Sigmoid colon (tissue), 4 donors: Measurements from ENCODE around the gene JAKMIP3.

Source experiments
- CTCF ChIP-seq, 4 experiments: fragments of 450-650 bp in 3 of 4; fragments of 200-600 bp in 1 of 4; IDR thresholded peaks; one replicate each; pipeline ENCODE4 v1.5.1; 2016 to 2019; ENCODE audit warnings: antibody characterized with exemption in 4 of 4, mild to moderate bottlenecking in 3 of 4, moderate library complexity in 2 of 4
- EP300 ChIP-seq, 4 donors: sonication (generic); formaldehyde crosslinking; IDR thresholded peaks; one replicate each; pipeline ENCODE4 v1.6.1; 2017; ENCODE audit warnings: antibody characterized with exemption in 4 of 4
- POLR2A ChIP-seq, 2 donors: fragments of 450-650 bp; IDR thresholded peaks; one replicate each; pipeline ENCODE4 v1.6.1; 2016; ENCODE audit warnings: antibody characterized with exemption in 2 of 2, mild to moderate bottlenecking in 2 of 2, moderate library complexity in 2 of 2
- POLR2AphosphoS5 ChIP-seq, 4 donors: sonication (generic); formaldehyde crosslinking; IDR thresholded peaks; one replicate each; pipeline ENCODE4 v1.6.1; 2017; ENCODE audit warnings: antibody characterized with exemption in 4 of 4

- TF ChIP-seq POLR2A (IDR thresholded peaks at IDR 0.05) (no peak), CTCF (IDR thresholded peaks at IDR 0.05) (no peak), EP300 (IDR thresholded peaks at IDR 0.05) (no peak), POLR2AphosphoS5 (IDR thresholded peaks at IDR 0.05) (no peak)
Observed at GRCh38 chr10:132112611-132113010, 46.9 kb downstream of the JAKMIP3 start.
